ENCODE results near the gene CCNL2. TPM values are rescaled to one million over a fixed set of nuclear protein-coding genes. Genes with fewer than 3 reads are reported as not detected.

CCNL2 gene
- total and polyA plus RNA-seq, 2 experiments from 2014 or later: 115 to 146 TPM

GRCh38 chr1:1365875-1366698, 33.0 kb downstream of the CCNL2 start (continued):
- TF ChIP-seq, protein P1, sequence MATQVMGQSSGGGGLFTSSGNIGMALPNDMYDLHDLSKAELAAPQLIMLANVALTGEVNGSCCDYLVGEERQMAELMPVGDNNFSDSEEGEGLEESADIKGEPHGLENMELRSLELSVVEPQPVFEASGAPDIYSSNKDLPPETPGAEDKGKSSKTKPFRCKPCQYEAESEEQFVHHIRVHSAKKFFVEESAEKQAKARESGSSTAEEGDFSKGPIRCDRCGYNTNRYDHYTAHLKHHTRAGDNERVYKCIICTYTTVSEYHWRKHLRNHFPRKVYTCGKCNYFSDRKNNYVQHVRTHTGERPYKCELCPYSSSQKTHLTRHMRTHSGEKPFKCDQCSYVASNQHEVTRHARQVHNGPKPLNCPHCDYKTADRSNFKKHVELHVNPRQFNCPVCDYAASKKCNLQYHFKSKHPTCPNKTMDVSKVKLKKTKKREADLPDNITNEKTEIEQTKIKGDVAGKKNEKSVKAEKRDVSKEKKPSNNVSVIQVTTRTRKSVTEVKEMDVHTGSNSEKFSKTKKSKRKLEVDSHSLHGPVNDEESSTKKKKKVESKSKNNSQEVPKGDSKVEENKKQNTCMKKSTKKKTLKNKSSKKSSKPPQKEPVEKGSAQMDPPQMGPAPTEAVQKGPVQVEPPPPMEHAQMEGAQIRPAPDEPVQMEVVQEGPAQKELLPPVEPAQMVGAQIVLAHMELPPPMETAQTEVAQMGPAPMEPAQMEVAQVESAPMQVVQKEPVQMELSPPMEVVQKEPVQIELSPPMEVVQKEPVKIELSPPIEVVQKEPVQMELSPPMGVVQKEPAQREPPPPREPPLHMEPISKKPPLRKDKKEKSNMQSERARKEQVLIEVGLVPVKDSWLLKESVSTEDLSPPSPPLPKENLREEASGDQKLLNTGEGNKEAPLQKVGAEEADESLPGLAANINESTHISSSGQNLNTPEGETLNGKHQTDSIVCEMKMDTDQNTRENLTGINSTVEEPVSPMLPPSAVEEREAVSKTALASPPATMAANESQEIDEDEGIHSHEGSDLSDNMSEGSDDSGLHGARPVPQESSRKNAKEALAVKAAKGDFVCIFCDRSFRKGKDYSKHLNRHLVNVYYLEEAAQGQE (IDR thresholded peaks at IDR 0.05; ENCODE audit: unreplicated experiment): no peak

DNA sequence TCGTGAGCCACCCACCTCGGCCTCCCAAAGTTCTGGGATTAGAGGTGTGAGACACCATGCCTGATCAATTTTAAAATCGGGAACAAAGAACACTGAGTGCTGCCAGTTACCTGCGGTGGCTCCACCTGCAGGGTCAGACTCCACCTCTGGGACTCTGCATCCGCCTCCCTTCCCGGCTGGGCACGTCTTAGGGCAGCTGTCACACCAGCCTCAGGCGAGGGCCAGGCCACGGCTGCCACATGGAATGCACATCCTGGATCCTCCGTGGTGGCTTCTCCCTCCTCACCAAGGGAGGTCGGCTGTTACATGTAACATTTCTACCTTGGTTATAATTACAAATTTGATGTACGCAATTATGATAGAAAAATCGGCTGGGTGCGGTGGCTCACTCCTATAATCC, 34.9 kb downstream of the CCNL2 start:
- Histone ChIP-seq H3K4me2 (no peak overlapping the region), H2AFZ (no peak overlapping the region), H3K79me2 (replicated peaks; ENCODE audit: insufficient read depth) (no peaks in the 10 kb centered on the region), H3K27me3 (ENCODE audit: insufficient read depth) (no peaks in the 10 kb centered on the region), H3K4me1 (ENCODE audit: insufficient read depth) (peaks cover 8% of the 10 kb centered on the region; the same call in 1 of the 2 replicates), H3K27ac (ENCODE audit: low read depth) (no peak overlapping the region), H3K9me2 (ENCODE audit: insufficient read depth) (no peaks in the 10 kb centered on the region), H4K20me1 (replicated peaks; ENCODE audit: insufficient read depth) (no peaks in the 10 kb centered on the region), H3F3A (replicated peaks; ENCODE audit: low read depth) (peaks cover 25% of the 10 kb centered on the region; the same call in 1 of the 2 replicates), H3K36me3 (ENCODE audit: insufficient read depth) (no peaks in the 10 kb centered on the region), H3K4me3 (no peak overlapping the region)
- TF ChIP-seq NANOG (IDR thresholded peaks at IDR 0.05; ENCODE audit: borderline replicate concordance) (no peak), STAT1 (IDR thresholded peaks at IDR 0.05; ENCODE audit: unreplicated experiment) (no peak), EZH2phosphoT487 (IDR thresholded peaks at IDR 0.05; ENCODE audit: unreplicated experiment) (no peak), JUNB (IDR thresholded peaks at IDR 0.05; ENCODE audit: unreplicated experiment) (no peak), ZNF114 (CRISPR knock-in tag; IDR thresholded peaks at IDR 0.05) (no peak), CTCF (conservative IDR thresholded peaks at IDR 0.05; ENCODE audit: low read depth in 2 of 2) (no peak)
- TF ChIP-seq, protein P1 (IDR thresholded peaks at IDR 0.05; ENCODE audit: unreplicated experiment): no peak
- Mint-ChIP-seq H3K4me1 (peaks cover 18% of the 10 kb centered on the region), H3K36me3 (ENCODE audit: low read depth) (no peaks in the 10 kb centered on the region), H3K27me3 (ENCODE audit: insufficient read depth, low read depth, poor library complexity) (peaks cover 14% of the 10 kb centered on the region), H3K27ac (no peak overlapping the region), H3K9me3 (no peaks in the 10 kb centered on the region; the same call in 1 of the 3 replicates), H3K4me3 (no peak overlapping the region)
- ATAC-seq: peak; percentile 14; the same call in 2 of the 3 replicates
- DNase-seq (ENCODE audit: low spot score): no peak
